T-helper 22 cell (primary cell): ENCODE results near the gene NCOR2.

Source experiments
- DNase-seq: peaks from one replicate; pipeline ENCODE4 v3.0.0-alpha.2; 2020; ENCODE audit warnings: low read depth

Gene NCOR2

GRCh38 chr12:124576061-124576650 lies 8.7 kb upstream of the NCOR2 start:
- no peak for DNase-seq

GRCh38 chr12:124573839-124574786 lies 6.7 kb upstream of the NCOR2 start:
- no peak for DNase-seq

DNA sequence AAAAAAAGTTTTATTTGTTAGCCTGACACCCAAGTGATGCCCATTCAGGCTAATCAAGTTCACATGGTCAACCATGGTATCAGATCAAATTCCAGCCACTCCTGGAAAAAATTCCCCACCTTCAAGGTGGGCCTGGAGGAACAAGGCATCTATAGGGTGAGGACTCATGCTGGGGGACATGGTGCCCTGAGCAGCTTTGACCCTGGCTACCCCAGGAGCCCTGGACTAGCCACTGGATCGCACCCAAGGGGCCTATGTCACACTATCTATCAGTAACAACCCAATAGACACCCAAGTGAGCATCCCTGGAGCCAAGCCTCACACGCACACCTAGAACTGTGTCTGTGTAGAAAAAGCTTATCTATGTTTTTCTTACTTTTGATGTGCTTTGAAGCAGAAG lies 4.1 kb upstream of the NCOR2 start:
- DNase-seq: no peak

DNA sequence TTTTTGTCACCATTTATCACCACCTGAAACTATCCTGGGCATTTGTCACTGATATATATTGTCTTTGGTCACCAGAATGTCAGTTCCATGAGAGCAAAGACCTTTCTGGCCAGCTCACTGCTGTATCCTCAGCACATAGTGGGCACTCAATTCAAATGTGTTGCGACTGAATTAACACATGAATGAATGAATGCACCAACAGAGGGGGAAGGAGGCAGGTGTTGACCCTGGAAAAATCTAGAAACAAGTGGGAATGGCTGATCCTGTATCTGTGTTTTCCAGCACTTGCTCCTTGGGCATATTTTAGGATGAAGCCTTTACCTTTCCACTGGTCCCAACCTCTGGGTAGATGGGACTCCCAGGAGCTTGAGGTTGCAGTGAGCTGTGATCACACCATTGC lies 3.4 kb upstream of the NCOR2 start:
- no peak for DNase-seq

DNA sequence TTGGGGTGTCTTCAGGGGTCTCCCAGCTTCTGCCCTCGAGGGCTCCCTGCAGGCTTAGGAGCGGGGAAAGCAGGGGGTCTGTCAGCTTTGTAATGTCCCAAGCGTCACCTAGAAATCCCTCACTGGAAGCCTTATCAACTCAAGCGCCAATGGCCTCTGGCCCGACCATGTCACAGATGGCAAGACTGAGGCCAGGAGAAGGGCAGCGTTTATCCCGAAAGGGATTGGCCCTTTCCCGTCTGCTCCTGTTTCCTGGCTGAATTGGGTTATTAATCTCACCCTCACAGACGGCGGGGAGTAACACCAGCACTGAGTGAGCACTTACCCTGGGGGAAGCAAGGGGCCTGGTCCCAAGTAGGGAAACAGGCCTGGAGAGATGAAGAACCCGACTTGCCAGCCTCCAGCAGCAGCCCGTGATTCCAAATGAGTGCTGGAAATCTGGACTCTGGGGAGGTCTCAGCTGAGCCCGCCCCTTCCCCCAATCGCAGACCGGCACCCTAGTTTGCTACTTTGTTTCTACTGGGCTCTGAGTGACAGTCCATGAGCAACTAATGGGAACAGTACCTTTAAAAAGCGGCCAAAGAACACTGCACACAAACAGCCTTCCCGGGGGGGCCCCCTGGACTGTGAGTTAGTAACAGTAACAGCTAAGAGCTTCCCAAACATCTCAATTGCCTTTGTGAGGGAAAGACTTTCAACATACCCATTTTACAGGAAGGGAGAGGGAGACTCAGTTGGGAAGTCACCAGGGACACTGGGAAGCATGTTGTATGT lies 2.1 kb upstream of the NCOR2 start:
- no peak for DNase-seq

- no peak for DNase-seq
These were observed 1.3 kb upstream of the NCOR2 start for GRCh38 chr12:124568431-124569374.

- peak; percentile 72 for DNase-seq
These were observed 411 bp upstream of the NCOR2 start for GRCh38 chr12:124567673-124568373.

DNA sequence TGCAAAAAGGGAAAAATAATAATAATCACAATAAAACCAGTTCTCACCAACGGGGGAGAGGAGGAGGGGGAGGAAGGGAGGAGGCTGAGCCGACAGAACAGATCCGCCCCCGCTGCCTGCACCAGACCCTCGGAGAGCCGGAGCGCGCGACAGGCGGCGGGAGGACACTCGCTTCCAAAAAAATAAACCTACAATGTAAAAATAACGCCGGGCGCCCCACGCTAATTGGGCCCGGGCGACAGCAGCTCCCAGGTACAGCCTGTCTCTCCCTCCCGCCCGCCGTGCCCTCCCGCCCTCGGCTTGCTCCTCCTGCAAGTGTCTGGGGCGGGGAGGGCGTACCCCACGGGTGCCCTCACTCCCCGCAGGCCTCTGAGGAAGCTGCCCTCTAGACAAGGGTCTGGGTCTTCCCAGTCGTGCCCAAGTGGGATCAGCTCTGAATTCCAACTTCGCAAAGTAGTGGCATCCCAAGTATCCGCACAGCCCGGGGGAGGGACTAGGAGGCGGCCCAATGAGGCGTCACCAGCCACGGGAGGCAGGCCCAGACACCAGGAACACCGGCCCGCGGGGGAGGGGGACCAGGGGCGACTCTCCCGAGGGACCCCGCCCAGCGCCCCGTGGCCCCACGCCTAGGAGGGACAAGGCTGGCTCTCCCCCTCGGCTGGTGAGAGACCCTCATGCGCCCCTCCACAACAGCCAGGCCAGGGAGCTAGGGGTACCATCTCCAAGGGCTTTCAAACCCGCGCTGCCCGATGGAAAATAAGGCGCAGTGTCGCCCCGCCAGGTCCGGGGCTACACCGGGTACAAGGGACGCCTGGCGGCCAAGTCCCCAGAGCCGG lies 1.0 kb downstream of the NCOR2 start:
- peak; percentile 58 for DNase-seq

DNA sequence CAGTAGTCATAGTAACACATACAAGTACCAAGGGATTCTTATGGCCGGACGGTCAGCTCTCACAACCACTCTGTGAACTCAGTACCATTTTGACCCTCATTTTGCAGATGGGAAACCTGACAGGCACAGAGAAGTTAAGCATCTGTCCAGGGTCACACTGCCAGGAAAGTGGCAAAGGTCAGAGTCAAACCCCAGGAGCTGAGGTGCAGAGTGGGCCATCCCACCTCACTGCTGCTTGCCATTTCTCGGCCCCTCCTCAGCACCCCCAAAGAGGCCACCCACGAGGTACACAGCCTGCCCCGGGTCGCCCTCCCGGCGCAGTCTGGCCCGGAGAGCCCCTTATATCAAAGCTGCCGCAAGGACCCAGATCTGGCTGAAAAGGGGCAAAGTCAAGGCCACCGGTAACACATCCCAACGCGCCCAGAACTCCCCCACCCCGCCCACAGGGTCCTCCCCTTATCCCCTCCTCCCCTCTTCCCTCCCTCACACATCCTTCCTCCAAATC lies 1.7 kb downstream of the NCOR2 start:
- no peak for DNase-seq

GRCh38 chr12:124564971-124565491 lies 2.4 kb downstream of the NCOR2 start:
- no peak for DNase-seq

- no peak for DNase-seq
These were observed 3.0 kb downstream of the NCOR2 start for GRCh38 chr12:124564232-124564958.

GRCh38 chr12:124563809-124564208 lies 3.6 kb downstream of the NCOR2 start:
- no peak for DNase-seq

DNA sequence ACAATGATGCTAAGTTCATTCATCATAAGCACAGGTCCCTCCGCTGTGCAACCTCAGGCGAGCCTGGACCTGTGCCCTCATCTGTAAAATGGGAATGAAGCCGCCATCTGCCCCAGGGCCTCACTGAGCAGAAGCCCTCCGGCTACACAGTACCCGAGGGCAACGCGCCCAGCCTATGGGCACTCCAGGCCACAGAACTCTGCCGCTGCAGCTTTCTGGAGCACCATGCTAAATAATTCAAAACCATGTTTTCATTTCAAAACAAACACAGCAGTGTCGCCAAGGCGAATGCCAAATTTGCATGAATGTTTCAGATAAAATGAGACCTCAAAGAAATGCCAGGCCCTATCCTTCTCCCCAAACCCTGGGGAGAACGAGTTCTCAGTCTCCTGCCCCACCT lies 4.0 kb downstream of the NCOR2 start:
- no peak for DNase-seq

DNA sequence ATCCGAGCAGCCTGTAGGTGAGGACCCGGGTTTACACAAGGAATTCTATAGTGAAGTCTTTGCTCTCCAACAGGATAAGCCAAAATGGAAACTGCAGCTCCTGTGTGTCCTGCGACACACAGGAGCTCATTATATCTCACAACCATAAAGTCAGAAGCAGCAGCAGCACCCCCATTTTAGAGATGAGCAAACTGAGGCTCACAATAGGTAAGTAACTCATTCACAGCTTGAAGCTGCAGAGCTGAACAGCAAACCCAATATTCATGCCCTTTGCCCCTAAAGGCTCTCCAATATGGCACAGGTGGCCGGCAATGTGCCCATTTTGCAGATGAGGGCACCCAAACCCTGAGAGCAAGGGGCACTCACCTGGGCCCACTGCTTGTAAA lies 4.6 kb downstream of the NCOR2 start:
- no peak for DNase-seq

DNA sequence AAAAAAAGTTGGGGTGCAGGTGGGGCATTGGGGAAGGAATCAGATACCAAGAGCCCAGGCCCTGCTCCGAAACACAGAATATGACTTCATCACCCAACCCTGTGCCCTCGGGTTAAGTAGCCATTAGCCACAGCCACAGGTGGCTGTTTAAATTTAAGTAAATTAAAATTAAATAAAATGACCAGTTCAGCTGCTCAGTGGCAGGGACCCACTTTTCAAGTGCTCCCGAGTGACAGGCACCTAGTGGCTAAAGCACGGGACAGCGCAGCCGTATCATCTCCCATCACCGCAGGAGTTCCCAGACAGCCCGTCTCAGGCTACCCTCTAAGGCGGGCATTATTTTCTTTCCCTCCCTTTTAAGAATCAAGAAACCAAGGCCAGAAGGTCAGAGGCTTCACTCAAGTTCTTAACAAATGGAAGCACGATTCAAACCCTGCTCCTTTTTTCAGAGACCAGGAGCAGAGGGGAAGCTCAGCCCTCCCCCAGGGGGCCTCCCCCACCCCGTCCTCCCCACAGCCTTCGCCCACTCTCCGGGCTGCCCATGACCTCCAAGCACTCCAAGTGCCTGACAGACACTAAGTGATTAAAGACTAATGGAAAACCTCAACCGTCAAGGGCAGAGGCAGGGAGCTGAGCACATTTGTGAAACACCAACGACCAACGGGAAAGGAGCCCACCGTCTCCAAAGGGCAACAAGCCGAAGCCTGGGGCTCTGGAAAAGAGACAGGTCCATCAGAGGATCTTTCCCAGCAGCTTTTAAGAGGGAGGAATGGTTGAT lies 5.2 kb downstream of the NCOR2 start:
- DNase-seq: no peak

DNA sequence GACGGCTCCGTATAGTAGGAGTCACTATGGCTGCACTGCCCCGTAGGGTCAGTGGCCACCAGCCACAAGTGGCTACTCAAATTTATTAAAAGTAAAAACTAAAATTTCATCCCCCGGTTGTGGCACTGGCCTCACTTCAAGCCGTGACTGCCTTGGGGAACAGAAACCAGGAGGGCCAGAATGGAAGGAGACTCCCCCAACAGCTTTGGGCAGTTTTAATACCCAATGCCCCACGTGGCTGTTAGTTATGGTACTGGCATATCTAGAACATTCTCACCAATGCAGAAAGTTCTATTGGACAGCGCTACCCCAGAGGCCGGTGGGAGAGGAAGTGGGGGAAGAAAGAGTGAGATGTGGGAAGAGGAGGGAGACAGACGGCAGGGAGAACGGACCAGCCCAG lies 6.2 kb downstream of the NCOR2 start:
- DNase-seq: no peak

GRCh38 chr12:124560146-124560890 lies 7.1 kb downstream of the NCOR2 start:
- no peak for DNase-seq
